Muscle of arm (tissue), 12 donors: ENCODE results near the gene CIAO2B. TPM values are rescaled to one million over a fixed set of nuclear protein-coding genes. Genes with fewer than 3 reads are reported as not detected.

Experiments
- DNase-seq: peaks from one replicate; pipeline ENCODE4 v3.0.0-alpha.2; 2013
- polyA plus RNA-seq, 12 donors: library from polyadenylated mRNA; unstranded; fragments of 120-200 nt; gene quantifications; one replicate each; pipeline ENCODE4 v1.2.1, GENCODE V29; 2013; ENCODE audit not compliant: insufficient read length in 12 of 12

The CIAO2B gene
- polyA plus RNA-seq, 12 donors = 33.1 to 88.0 (median 78.6) TPM; not detected in 1

DNA sequence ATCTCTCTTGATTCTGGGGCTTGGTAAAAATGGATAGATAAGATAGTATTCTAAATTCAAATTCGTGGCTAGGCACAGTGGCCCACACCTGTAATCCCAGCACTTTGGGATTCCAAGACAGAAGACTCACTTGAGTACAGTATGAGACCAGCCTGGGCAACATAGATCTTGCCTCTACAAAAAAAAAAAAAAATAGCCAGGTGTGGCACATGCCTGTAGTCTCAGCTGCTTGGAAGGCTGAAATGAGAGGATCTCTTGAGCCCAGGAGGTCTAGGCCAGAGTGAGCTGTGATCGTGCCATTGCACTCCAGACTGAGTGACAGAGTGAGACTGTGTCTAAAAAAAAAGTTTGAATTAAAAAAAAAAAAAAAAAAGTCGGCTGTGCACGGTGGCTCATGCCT is 44.6 kb downstream of the CIAO2B start:
- DNase-seq = no peak

- no peak for DNase-seq
Observed at GRCh38 chr16:66888647-66889615, 45.3 kb downstream of the CIAO2B start.

DNA sequence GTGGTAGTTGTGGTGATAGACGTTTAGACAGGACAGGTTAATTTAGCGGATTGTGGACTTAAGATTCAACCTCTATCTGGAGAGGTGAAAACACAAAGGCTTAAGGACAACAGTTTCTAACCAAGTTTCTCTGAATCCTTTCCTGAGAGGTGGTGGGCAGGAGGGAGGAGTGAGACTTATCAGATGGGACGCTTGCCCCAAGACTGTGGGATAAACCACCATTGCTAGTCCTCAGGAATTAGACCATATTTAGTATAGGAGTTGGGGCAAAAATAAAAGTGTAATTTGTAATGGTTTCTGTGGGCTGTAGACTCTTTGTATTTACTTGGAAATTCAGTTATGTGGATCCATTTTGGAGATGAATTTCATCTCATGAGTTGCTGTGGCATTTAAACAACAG is 47.3 kb downstream of the CIAO2B start:
- no peak for DNase-seq

- DNase-seq = no peak
Observed at GRCh38 chr16:66886321-66886720, 47.9 kb downstream of the CIAO2B start.

- DNase-seq = no peak
Observed at GRCh38 chr16:66885491-66885890, 48.7 kb downstream of the CIAO2B start.

DNA sequence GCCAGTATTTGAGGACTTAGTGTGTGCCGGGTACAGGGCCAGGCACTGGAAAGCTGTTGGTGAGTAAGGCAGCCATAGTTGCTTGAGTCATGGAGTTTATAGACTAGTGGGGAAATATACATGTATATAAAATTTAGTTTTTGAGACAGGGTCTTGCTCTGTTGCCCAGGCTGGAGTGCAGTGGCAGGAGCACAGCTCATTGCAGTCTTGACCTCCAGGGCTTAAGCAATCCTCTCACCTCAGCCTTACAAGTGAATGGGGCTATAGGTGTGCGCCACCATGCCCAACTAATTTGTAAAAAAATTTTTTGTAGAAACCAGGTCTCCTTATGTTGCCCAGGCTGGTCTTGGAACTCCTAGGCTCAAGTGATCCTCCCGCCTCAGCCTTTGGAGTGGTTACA is 51.5 kb downstream of the CIAO2B start:
- no peak for DNase-seq

Other genes starting within 250 kb of the CIAO2B start
- 10 to 100 TPM in 8 of 12 donors, 1 to 10 TPM in 3, not detected in 1; 8.4 to 18.7 (median 11.0) TPM for gene CMTM4, start 237.7 kb downstream of the CIAO2B start, polyA plus RNA-seq
- gene DYNC1LI2, start 182.8 kb downstream of the CIAO2B start, polyA plus RNA-seq = 100 to 1,000 TPM in 5 of 12 donors, 10 to 100 TPM in 6, not detected in 1; 71.3 to 129 (median 97.6) TPM
- not detected for gene TERB1, start 132.8 kb downstream of the CIAO2B start, polyA plus RNA-seq
- 10 to 100 TPM in 11 of 12 donors, not detected in 1; 22.1 to 58.2 (median 45.9) TPM for gene NAE1, start 103.4 kb downstream of the CIAO2B start, polyA plus RNA-seq
- 10 to 100 TPM in 1 of 12 donors, not detected in 11; 16.6 TPM for gene CA7, start 90.0 kb downstream of the CIAO2B start, polyA plus RNA-seq
- 1 to 10 TPM in 11 of 12 donors, not detected in 1; 2.2 to 8.6 (median 2.9) TPM for gene PDP2, start 53.9 kb downstream of the CIAO2B start, polyA plus RNA-seq
- 1 to 10 TPM in 1 of 12 donors, under 1 TPM in 7, not detected in 4; 0.12 to 1.2 (median 0.16) TPM for gene CDH16, start 15.5 kb downstream of the CIAO2B start, polyA plus RNA-seq
- gene RRAD, start 8.9 kb downstream of the CIAO2B start, polyA plus RNA-seq = 10 to 100 TPM in 1 of 12 donors, 1 to 10 TPM in 10, not detected in 1; 2.8 to 15.8 (median 4.8) TPM
- gene CES2, start 1.1 kb upstream of the CIAO2B start, polyA plus RNA-seq = 10 to 100 TPM in 11 of 12 donors, not detected in 1; 22.3 to 46.3 (median 29.1) TPM
- under 1 TPM in 10 of 12 donors, not detected in 2; 0.20 to 0.60 (median 0.39) TPM for gene CES3, start 26.9 kb upstream of the CIAO2B start, polyA plus RNA-seq
- gene CES4A, start 54.2 kb upstream of the CIAO2B start, polyA plus RNA-seq = 10 to 100 TPM in 1 of 12 donors, 1 to 10 TPM in 9, not detected in 2; 1.5 to 14.7 (median 2.5) TPM
- 10 to 100 TPM in 11 of 12 donors, not detected in 1; 35.5 to 56.0 (median 42.3) TPM for gene CBFB, start 94.7 kb upstream of the CIAO2B start, polyA plus RNA-seq
- gene PHAF1, start 175.5 kb upstream of the CIAO2B start, polyA plus RNA-seq = 10 to 100 TPM in 11 of 12 donors, not detected in 1; 16.2 to 23.9 (median 19.7) TPM
- 10 to 100 TPM in 5 of 12 donors, 1 to 10 TPM in 6, not detected in 1; 7.1 to 17.2 (median 9.7) TPM for gene B3GNT9, start 216.6 kb upstream of the CIAO2B start, polyA plus RNA-seq
- gene TRADD, start 225.5 kb upstream of the CIAO2B start, polyA plus RNA-seq = 1 to 10 TPM in 10 of 12 donors, not detected in 2; 2.0 to 5.8 (median 3.2) TPM
- gene FBXL8, start 225.6 kb upstream of the CIAO2B start, polyA plus RNA-seq = 1 to 10 TPM in 9 of 12 donors, under 1 TPM in 1, not detected in 2; 0.74 to 3.7 (median 2.1) TPM
- 10 to 100 TPM in 2 of 12 donors, 1 to 10 TPM in 9, not detected in 1; 1.4 to 15.2 (median 4.2) TPM for gene HSF4, start 230.3 kb upstream of the CIAO2B start, polyA plus RNA-seq
- 10 to 100 TPM in 11 of 12 donors, not detected in 1; 16.3 to 42.3 (median 34.2) TPM for gene NOL3, start 236.1 kb upstream of the CIAO2B start, polyA plus RNA-seq
- 10 to 100 TPM in 11 of 12 donors, not detected in 1; 12.3 to 43.5 (median 16.9) TPM for gene MATCAP1, start 249.6 kb upstream of the CIAO2B start, polyA plus RNA-seq